Endothelial cell of umbilical vein (primary cell): ENCODE data around the gene SMAD5. TPM values are rescaled to one million over a fixed set of nuclear protein-coding genes. Genes with fewer than 3 reads are reported as not detected.

Source experiments
- BruUV-seq: library from RNA; stranded (reverse); fragments of 400-500 nt; replicated peaks from 2 replicates; lab custom pipeline; 2021; lab: Mats Ljungman, UMichigan
- CTCF ChIA-PET: fragments of 300-600, 350-600 bp; sonication (Branson Sonifier 250); formaldehyde crosslinking; loops from one replicate; lab custom pipeline; 2021; ENCODE audit warnings: antibody characterized with exemption, inconsistent platforms; lab: Charles Lee
- POLR2A ChIA-PET: fragments of 300-600, 350-600 bp; sonication (Branson Sonifier 250); formaldehyde crosslinking; loops from one replicate; lab custom pipeline; 2021; ENCODE audit warnings: antibody characterized with exemption, inconsistent platforms; lab: Charles Lee
- DNase-seq: peaks from one replicate; pipeline ENCODE4 v3.0.0-alpha.2; 2011; ENCODE audit warnings: low read depth, low spot score
- FAIRE-seq: peaks from 2 replicates; lab custom pipeline; 2011; peaks lifted over from hg19 to GRCh38; lab: Jason Lieb, UNC
- H2AFZ ChIP-seq: 2 replicates; pipeline ENCODE4 v1.6.0; 2012; ENCODE audit warnings: low read depth, low read length, control low read depth, inconsistent platforms
- H3K27ac ChIP-seq: 2 replicates; pipeline ENCODE4 v1.5.1; 2011; ENCODE audit warnings: low read depth, mild to moderate bottlenecking, control low read depth, low read length, moderate library complexity; ENCODE audit not compliant: insufficient read depth
- H3K27me3 ChIP-seq, 2 experiments: 2 replicates each; pipeline versions ENCODE4 v1.6.0 to v1.6.1; 2011; ENCODE audit warnings: low read length in 2 of 2, mixed read lengths in 1 of 2; ENCODE audit not compliant: control insufficient read depth in 2 of 2, insufficient read depth in 2 of 2
- H3K36me3 ChIP-seq, 2 experiments: 2 replicates in 1 of 2; 3 replicates in 1 of 2; pipeline ENCODE4 v1.5.1; 2011; ENCODE audit warnings: low read length in 2 of 2, mild to moderate bottlenecking in 1 of 2, moderate library complexity in 1 of 2; ENCODE audit not compliant: control insufficient read depth in 2 of 2, insufficient read depth in 2 of 2; ENCODE audit errors: extremely low read depth in 1 of 2
- H3K4me1 ChIP-seq: 3 replicates; pipeline ENCODE4 v1.5.1; 2011; ENCODE audit warnings: mild to moderate bottlenecking, low read length; ENCODE audit not compliant: control insufficient read depth, insufficient read depth; ENCODE audit errors: extremely low read depth
- H3K4me2 ChIP-seq: 2 replicates; pipeline ENCODE4 v1.6.1; 2011; ENCODE audit warnings: low read length, control low read depth, mixed read lengths; ENCODE audit not compliant: insufficient read depth
- H3K4me3 ChIP-seq, 3 experiments: fragments of 200-600 bp in 1 of 3; sonication (generic), shearing (Covaris generic) in 1 of 3; replicated peaks in 1 of 3; 2 replicates each; pipeline ENCODE4 v1.5.1; 2011 to 2016; ENCODE audit warnings: control low read depth in 3 of 3, low read length in 3 of 3, mild to moderate bottlenecking in 2 of 3, inconsistent platforms in 1 of 3, low read depth in 1 of 3, moderate library complexity in 1 of 3; ENCODE audit not compliant: insufficient read depth in 1 of 3
- H3K79me2 ChIP-seq: 2 replicates; pipeline ENCODE4 v1.6.0; 2012; ENCODE audit warnings: low read length, inconsistent platforms; ENCODE audit not compliant: control insufficient read depth, insufficient read depth
- H3K9ac ChIP-seq: replicated peaks from 2 replicates; pipeline ENCODE3; 2011; ENCODE audit warnings: low read length, control low read depth; ENCODE audit not compliant: insufficient read depth; ENCODE audit errors: extremely low read depth
- H3K9me1 ChIP-seq: replicated peaks from 3 replicates; pipeline ENCODE4 v1.6.0; 2011; ENCODE audit warnings: mild to moderate bottlenecking, low read length; ENCODE audit not compliant: control insufficient read depth, insufficient read depth; ENCODE audit errors: extremely low read depth
- H3K9me3 ChIP-seq: replicated peaks from 2 replicates; pipeline ENCODE4 v1.5.1; 2012; ENCODE audit warnings: low read length, inconsistent platforms; ENCODE audit not compliant: control insufficient read depth, insufficient read depth
- H4K20me1 ChIP-seq: replicated peaks from 2 replicates; pipeline ENCODE3; 2011; ENCODE audit warnings: mild to moderate bottlenecking, low read length; ENCODE audit not compliant: control insufficient read depth, insufficient read depth; ENCODE audit errors: extremely low read depth
- CTCF ChIP-seq, 2 donors: IDR thresholded peaks; 1 replicate in 1 of 2; 2 replicates in 1 of 2; pipeline ENCODE4 v1.5.1; 2011; ENCODE audit warnings: low read length in 2 of 2, mild to moderate bottlenecking in 2 of 2, moderate library complexity in 2 of 2, control low read depth in 1 of 2, inconsistent platforms in 1 of 2, low read depth in 1 of 2; ENCODE audit not compliant: insufficient read depth in 1 of 2; ENCODE audit errors: extremely low read depth in 1 of 2
- EZH2 ChIP-seq: IDR thresholded peaks from 2 replicates; pipeline ENCODE4 v1.6.1; 2012; ENCODE audit warnings: borderline replicate concordance, low read depth, mild to moderate bottlenecking, moderate library complexity, low read length, inconsistent platforms; ENCODE audit not compliant: severe bottlenecking
- FOS ChIP-seq: IDR thresholded peaks from 2 replicates; pipeline ENCODE4 v1.6.1; 2011; ENCODE audit warnings: mild to moderate bottlenecking, low read length, moderate library complexity, borderline replicate concordance; ENCODE audit not compliant: insufficient read depth
- GATA2 ChIP-seq: IDR thresholded peaks from 2 replicates; pipeline ENCODE4 v1.7.0; 2011; ENCODE audit warnings: low read depth, mild to moderate bottlenecking, moderate library complexity, mixed read lengths, low read length; ENCODE audit not compliant: insufficient read length, insufficient read depth
- JUN ChIP-seq: IDR thresholded peaks from 2 replicates; pipeline ENCODE4 v1.6.1; 2011; ENCODE audit warnings: borderline replicate concordance, low read depth; ENCODE audit not compliant: insufficient read length, insufficient read depth
- MAX ChIP-seq: IDR thresholded peaks from 2 replicates; pipeline ENCODE4 v1.6.1; 2011; ENCODE audit not compliant: insufficient read depth, insufficient read length
- MYC ChIP-seq: IDR thresholded peaks from one replicate; pipeline ENCODE4 v1.6.1; 2011; ENCODE audit warnings: mild to moderate bottlenecking, low read depth, low read length
- POLR2A ChIP-seq: IDR thresholded peaks from 2 replicates; pipeline ENCODE4 v1.6.1; 2012; ENCODE audit warnings: low read depth, mild to moderate bottlenecking, control low read depth, low read length
- POLR2AphosphoS5 ChIP-seq: IDR thresholded peaks from 2 replicates; pipeline ENCODE4 v1.6.1; 2012; ENCODE audit warnings: low read depth, mild to moderate bottlenecking, control low read depth, low read length, moderate library complexity; ENCODE audit not compliant: insufficient read depth
- dilution Hi-C: fragments of 300-500 bp; cut with MboI; formaldehyde crosslinking; loops from one replicate; pipeline ENCODE4 v1.15.0; 2019; ENCODE audit warnings: low sequenced_read_pairs; ENCODE audit not compliant: extremely low pct_ligation_motif_present
- intact Hi-C: fragments of 100-400 bp; cut with micrococcal nuclease; formaldehyde crosslinking; loops from one replicate; pipeline ENCODE4 v1.10.0; 2022
- polyA plus RNA-seq, 4 experiments: library from polyadenylated mRNA; depleted of rRNA in 3 of 4; stranded (reverse) in 3 of 4; unstranded in 1 of 4; fragments of >200 nt; gene quantifications; 2 replicates each; pipeline versions ENCODE4 v1.2.1 to v1.2.3, GENCODE V29; 2011 to 2012; ENCODE audit warnings: missing spikeins in 1 of 4
- total RNA-seq: library from RNA; stranded (reverse); gene quantifications from 2 replicates; pipeline ENCODE4 v1.2.3, GENCODE V29; 2021

SMAD5 gene
- total and polyA plus RNA-seq, 2 donors (not counting 3 experiments of a cell fraction or from before 2014, with no cell fraction given), result 26.0 to 66.0 TPM

- intact Hi-C loops, result no loop called here
- FAIRE-seq (no peak), DNase-seq (no peak)
- H3K9me1 ChIP-seq, result no peaks in the 10 kb centered on the region
- no peaks in the 10 kb centered on the region for H3K79me2 ChIP-seq
- POLR2A ChIA-PET, result no interaction called here
- no peaks in the 10 kb centered on the region for H3K9me3 ChIP-seq
- no TSS peak for BruUV-seq
- H3K4me3 ChIP-seq, result no peak overlapping the region
- H2AFZ ChIP-seq, result no peak overlapping the region
- no peak for TF ChIP-seq GATA2
- TF ChIP-seq CTCF (IDR thresholded peaks at IDR 0.05; ENCODE audit: extremely low read depth in 1 of 2, insufficient read depth in 1 of 2, low read depth in 1 of 2, low read length in 2 of 2), result no peak
- no peak for TF ChIP-seq EZH2
- TF ChIP-seq POLR2AphosphoS5, result no peak
- TF ChIP-seq POLR2A, result no peak
- TF ChIP-seq MYC, result no peak
- no peak for TF ChIP-seq FOS
- TF ChIP-seq MAX, result no peak
- TF ChIP-seq JUN, result no peak
- peaks cover 3% of the 10 kb centered on the region for H3K4me1 ChIP-seq
- CTCF ChIA-PET, result no interaction called here
- H3K36me3 ChIP-seq, result no peaks in the 10 kb centered on the region
- no peak overlapping the region for H3K4me2 ChIP-seq
- dilution Hi-C loops, result no loop called here
- H4K20me1 ChIP-seq, result no peaks in the 10 kb centered on the region
- peaks cover 13 to 23% of the 10 kb centered on the region in 2 experiments for H3K27me3 ChIP-seq
- no peak overlapping the region for H3K27ac ChIP-seq
- H3K9ac ChIP-seq, result no peak overlapping the region
Measured at GRCh38 chr5:136113606-136114005, 19.0 kb upstream of the SMAD5 start.
